K562 (cell line): ENCODE measurements around the gene HYPK. TPM values are rescaled to one million over a fixed set of nuclear protein-coding genes. Genes with fewer than 3 reads are reported as not detected.

Source experiments
- BCLAF1 ChIP-seq, 2 experiments: fragments of 450-650 bp in 1 of 2; IDR thresholded peaks; 2 replicates each; pipeline ENCODE4 v1.6.1; 2011 to 2017; ENCODE audit warnings: low read depth in 2 of 2, antibody characterized with exemption in 1 of 2, borderline replicate concordance in 1 of 2, low read length in 1 of 2, mild to moderate bottlenecking in 1 of 2, mixed read lengths in 1 of 2; ENCODE audit not compliant: control insufficient read depth in 1 of 2
- BRD4 ChIP-seq: fragments of 200-600 bp; sonication (generic); IDR thresholded peaks from 2 replicates; pipeline ENCODE4 v1.6.1; 2017; ENCODE audit warnings: inconsistent platforms
- CBFA2T3 ChIP-seq: fragments of 450-650 bp; IDR thresholded peaks from 2 replicates; pipeline ENCODE4 v1.6.1; 2017
- E2F8 ChIP-seq: fragments of 450-650 bp; IDR thresholded peaks from 2 replicates; pipeline ENCODE4 v1.7.1; 2018; ENCODE audit warnings: mild to moderate bottlenecking, low read depth; ENCODE audit not compliant: partially characterized antibody
- RAD21 ChIP-seq, 2 experiments: fragments of 250-450 bp in 1 of 2; fragments of 450-650 bp in 1 of 2; sonication (Bioruptor Pico) in 1 of 2; formaldehyde crosslinking in 1 of 2; IDR thresholded peaks in 1 of 2; conservative IDR thresholded peaks in 1 of 2; 2 replicates each; pipeline versions ENCODE4 v1.4.0 to v1.8.0; 2020 to 2022; ENCODE audit warnings: mild to moderate bottlenecking in 2 of 2, moderate library complexity in 1 of 2
- RCOR1 ChIP-seq, 2 experiments: IDR thresholded peaks; 2 replicates each; pipeline ENCODE4 v1.6.1; 2012; ENCODE audit warnings: low read depth in 2 of 2, low read length in 2 of 2, borderline replicate concordance in 1 of 2, improper control_type of control experiment in 1 of 2
- TAF15 ChIP-seq: fragments of 200-400 bp; formaldehyde crosslinking; IDR thresholded peaks from 2 replicates; pipeline ENCODE4 v1.6.1; 2017; ENCODE audit warnings: mild to moderate bottlenecking, low read depth, low read length, moderate library complexity
- ZBTB33 ChIP-seq: sonication (generic); formaldehyde crosslinking; IDR thresholded peaks from 2 replicates; pipeline ENCODE4 v1.8.1; 2023; ENCODE audit warnings: mild to moderate bottlenecking, missing genetic modification reagents
- ZNF407 ChIP-seq: fragments of 450-650 bp; IDR thresholded peaks from 2 replicates; pipeline ENCODE4 v1.6.1; 2016; ENCODE audit warnings: low read depth
- polyA plus RNA-seq, 8 experiments: library from polyadenylated mRNA; depleted of rRNA in 4 of 8; stranded (reverse) in 5 of 8; unstranded in 3 of 8; fragments of >200 nt; fragmentation: Nextera tagmentation in 2 of 8; fragmentation: Illumina TruSeq in 1 of 8; extraction: Ambion mirVana in 2 of 8; extraction: Trizol in 1 of 8; gene quantifications; 2 replicates each; pipeline versions ENCODE4 v1.2.1 to v1.2.3, GENCODE V29; 2011 to 2014; ENCODE audit warnings: inconsistent platforms in 1 of 8, missing spikeins in 1 of 8
- total RNA-seq, 7 experiments: library from RNA; depleted of rRNA in 6 of 7; stranded (reverse); fragments of >200 nt in 6 of 7; fragmentation: Illumina TruSeq in 2 of 7; extraction: Trizol in 2 of 7; gene quantifications; 2 replicates each; pipeline versions ENCODE4 v1.2.1 to v1.2.3, GENCODE V29; 2011 to 2021; ENCODE audit warnings: low replicate concordance in 1 of 7

Gene HYPK
- total and polyA plus RNA-seq, 9 of the 15 experiments (the other 6 are each of a cell fraction or from before 2014, with no cell fraction given): 7.2 to 28.0 (median 21.1) TPM

GRCh38 chr15:43799209-43799944 is 1.0 kb upstream of the HYPK start (continued):
- no peak for TF ChIP-seq ZNF407
- TF ChIP-seq E2F8: no peak
- no peak for TF ChIP-seq BCLAF1 (IDR thresholded peaks at IDR 0.05; ENCODE audit: borderline replicate concordance in 1 of 2, control insufficient read depth in 1 of 2, low read depth in 2 of 2, low read length in 1 of 2)
- TF ChIP-seq RAD21 (CRISPR knock-in tag; conservative IDR thresholded peaks at IDR 0.05 in 1 of 2, IDR thresholded peaks at IDR 0.05 in 1 of 2): no peak
- no peak for TF ChIP-seq TAF15
- TF ChIP-seq ZBTB33 (CRISPR knock-in tag): no peak
- no peak for TF ChIP-seq RCOR1 (IDR thresholded peaks at IDR 0.05; ENCODE audit: borderline replicate concordance in 1 of 2, low read depth in 2 of 2, low read length in 2 of 2)
- peak; percentile 31; the same call in 1 of the 2 replicates for TF ChIP-seq CBFA2T3
- TF ChIP-seq BRD4: no peak
